ACC112 (cell line): ENCODE data around the gene CCDC134.
A peak's percentile ranks its signal among the peaks of the same experiment; 100 is the strongest.

ENCODE experiments used
- H2AFZ ChIP-seq: fragments of 200-600 bp; sonication (generic); one replicate; pipeline ENCODE4 v1.6.0; 2017; ENCODE audit warnings: antibody characterized with exemption, low read length; ENCODE audit not compliant: unreplicated experiment
- H3K27ac ChIP-seq: fragments of 200-600 bp; sonication (generic); 2 replicates; pipeline ENCODE4 v1.5.1; 2014; ENCODE audit warnings: low read depth, mild to moderate bottlenecking, antibody characterized with exemption, low read length, moderate library complexity
- H3K27me3 ChIP-seq: fragments of 200-600 bp; sonication (generic); 2 replicates; pipeline ENCODE4 v1.6.1; 2014; ENCODE audit warnings: mild to moderate bottlenecking, antibody characterized with exemption, low read length, moderate library complexity, mixed read lengths; ENCODE audit not compliant: insufficient read depth
- H3K36me3 ChIP-seq: fragments of 200-600 bp; sonication (generic); 2 replicates; pipeline ENCODE4 v1.6.1; 2016; ENCODE audit warnings: mild to moderate bottlenecking, antibody characterized with exemption, low read length, moderate library complexity, mixed read lengths; ENCODE audit not compliant: insufficient read depth
- H3K4me1 ChIP-seq: fragments of 200-600 bp; sonication (generic); one replicate; pipeline ENCODE4 v1.6.1; 2016; ENCODE audit warnings: low read length, mixed read lengths; ENCODE audit not compliant: insufficient read depth, unreplicated experiment, control insufficient read depth
- H3K4me3 ChIP-seq: fragments of 200-600 bp; sonication (generic); 2 replicates; pipeline ENCODE4 v1.5.1; 2014; ENCODE audit warnings: mild to moderate bottlenecking, low read depth, low read length
- H3K79me2 ChIP-seq: fragments of 200-600 bp; sonication (generic); one replicate; pipeline ENCODE4 v1.6.0; 2016; ENCODE audit warnings: low read length; ENCODE audit not compliant: control insufficient read depth, unreplicated experiment, insufficient read depth

The CCDC134 gene

DNA sequence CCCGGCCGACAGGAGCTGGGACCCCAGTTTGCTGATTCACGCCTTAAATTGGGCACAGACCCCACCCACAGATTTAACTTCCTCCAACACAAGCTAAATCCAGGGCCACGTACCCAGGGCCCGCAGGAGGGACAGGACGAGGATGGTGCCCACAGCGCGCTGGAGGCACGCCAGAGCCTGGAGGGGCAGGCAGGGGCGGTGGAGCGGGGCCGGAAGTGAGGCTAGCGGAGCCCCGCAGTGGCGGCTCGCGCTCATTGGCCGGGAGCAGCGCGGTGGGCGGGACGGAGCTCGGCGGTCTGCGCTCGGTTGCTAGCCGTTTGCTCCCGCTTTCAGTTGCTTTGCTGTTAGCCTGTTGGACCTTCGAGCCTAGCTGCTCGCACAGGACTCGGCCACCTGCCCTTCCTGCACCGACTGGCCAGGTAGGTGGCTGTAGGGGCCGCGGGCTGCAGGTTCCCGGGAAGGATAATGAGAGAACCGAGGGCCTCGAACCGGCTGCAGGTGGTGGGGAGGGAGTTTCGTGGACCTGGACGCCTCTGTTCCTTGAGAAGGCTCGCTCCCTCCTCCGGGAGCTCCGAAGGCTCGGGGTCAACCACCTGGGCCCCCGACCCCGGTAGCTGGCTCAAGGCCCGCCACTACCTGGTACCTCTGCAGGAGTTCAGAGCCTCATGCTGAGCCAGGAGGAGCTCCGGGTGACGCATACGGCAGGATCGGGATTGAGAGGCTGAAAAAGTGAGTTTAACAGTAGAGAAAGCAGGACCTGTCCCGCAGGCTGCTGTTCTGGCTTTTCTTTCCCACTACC lies at the start of gene CCDC134:
CCDC134 (plus strand) TSS at position 332 of the 799 bp plus-strand sequence. CDS start 8,212 bp downstream, outside the sequence.
- Histone ChIP-seq H3K79me2 (peaks cover 5% of the 10 kb centered on the region), H3K27ac (peak within 1 kb of the TSS; percentile 48), H2AFZ (peak within 1 kb of the TSS; percentile 100), H3K4me1 (peaks cover 13% of the 10 kb centered on the region), H3K36me3 (no peaks in the 10 kb centered on the region), H3K4me3 (peak within 1 kb of the TSS; percentile 94), H3K27me3 (no peaks in the 10 kb centered on the region)

DNA sequence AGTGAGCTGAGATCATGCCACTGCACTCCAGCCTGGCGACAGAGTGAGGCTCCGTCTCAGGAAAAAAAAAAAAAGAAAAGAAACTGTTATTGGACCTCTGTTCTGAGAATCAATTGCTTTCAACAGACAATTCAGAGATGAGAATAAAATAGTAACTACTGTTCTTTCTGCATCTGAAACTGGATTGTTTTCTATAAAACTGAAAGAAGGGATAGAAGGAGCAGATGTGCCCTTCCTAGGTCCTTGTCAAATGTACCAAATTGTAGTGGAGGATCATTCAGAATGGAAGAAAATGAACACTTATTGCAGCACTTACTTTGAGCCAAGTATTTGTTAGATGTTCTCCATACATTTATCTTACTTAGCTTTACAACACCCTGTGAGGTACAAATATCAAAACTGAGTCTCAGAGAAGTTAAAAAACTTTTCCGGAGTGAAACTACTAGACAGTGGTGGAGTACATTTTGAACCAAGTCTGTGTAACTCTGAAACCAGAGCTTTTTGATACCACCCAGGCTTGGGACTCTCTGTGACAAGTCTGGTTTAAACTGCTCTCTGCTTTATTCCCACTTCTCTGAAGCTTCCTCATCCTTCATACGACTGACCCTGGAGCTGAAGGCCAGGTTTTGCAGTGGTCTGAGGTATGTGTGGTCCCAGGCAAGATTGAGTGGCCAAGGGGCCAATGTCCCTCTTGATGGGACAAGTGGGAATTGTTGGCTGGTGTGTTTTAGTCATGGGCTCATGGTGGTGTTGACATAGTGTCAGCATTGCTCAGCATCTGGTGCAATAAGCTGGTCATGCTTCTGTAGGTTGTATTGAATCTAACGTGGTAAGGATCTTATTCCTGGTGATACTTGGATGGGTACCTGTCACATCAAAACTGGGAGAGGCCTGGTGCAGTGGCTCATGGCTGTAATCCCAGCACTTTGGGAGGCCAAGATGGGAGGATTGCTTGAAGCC lies 48.2 kb upstream of the CCDC134 start:
- Histone ChIP-seq H3K79me2 (no peaks in the 10 kb centered on the region), H3K4me1 (no peaks in the 10 kb centered on the region), H3K27me3 (no peaks in the 10 kb centered on the region), H3K4me3 (no peak overlapping the region), H3K36me3 (no peaks in the 10 kb centered on the region), H2AFZ (no peak overlapping the region), H3K27ac (no peak overlapping the region)

DNA sequence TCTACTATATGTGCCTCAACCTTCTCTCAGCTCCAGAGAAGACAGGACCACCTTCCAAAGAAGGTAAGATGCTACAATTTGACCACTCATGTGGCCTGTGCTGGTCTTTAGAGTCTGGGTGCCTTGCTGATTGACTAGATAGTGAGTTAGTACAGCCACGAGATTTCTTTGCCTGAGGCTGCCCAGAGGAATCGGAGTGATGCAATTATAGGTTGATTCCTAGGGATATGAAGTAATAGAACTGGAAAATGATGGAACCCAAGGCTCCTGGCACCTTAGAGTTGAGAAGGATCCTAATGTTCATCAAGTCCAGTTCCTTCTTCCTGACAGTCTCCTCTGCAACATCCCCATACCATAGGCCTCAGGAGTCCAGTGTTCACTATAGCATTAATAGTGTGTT lies 46.5 kb upstream of the CCDC134 start:
- no peaks in the 10 kb centered on the region for H3K4me1 ChIP-seq
- no peak overlapping the region for H3K27ac ChIP-seq
- H2AFZ ChIP-seq, result no peak overlapping the region
- H3K4me3 ChIP-seq, result no peak overlapping the region
- H3K36me3 ChIP-seq, result no peaks in the 10 kb centered on the region
- H3K79me2 ChIP-seq, result no peaks in the 10 kb centered on the region
- no peaks in the 10 kb centered on the region for H3K27me3 ChIP-seq

DNA sequence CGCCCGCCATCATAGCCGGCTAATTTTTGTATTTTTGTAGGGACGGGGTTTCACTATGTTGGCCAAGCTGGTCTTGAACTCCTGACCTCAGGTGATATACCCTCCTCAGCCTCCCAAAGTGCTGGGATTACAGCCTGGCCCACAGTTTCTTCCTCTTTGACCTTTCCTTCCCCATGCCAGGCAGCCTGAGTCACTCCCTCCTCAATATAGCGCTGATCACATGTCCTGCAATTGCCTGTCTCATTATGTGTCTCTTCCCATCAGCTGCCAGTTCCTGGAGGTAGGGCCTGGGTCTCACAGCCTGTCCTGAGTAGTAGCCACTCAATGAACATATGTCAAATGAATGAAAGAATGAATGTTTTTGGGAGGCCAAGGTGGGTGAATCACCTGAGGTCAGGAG lies 43.0 kb upstream of the CCDC134 start:
- no peaks in the 10 kb centered on the region for H3K4me1 ChIP-seq
- H3K79me2 ChIP-seq, result no peaks in the 10 kb centered on the region
- no peak overlapping the region for H2AFZ ChIP-seq

DNA sequence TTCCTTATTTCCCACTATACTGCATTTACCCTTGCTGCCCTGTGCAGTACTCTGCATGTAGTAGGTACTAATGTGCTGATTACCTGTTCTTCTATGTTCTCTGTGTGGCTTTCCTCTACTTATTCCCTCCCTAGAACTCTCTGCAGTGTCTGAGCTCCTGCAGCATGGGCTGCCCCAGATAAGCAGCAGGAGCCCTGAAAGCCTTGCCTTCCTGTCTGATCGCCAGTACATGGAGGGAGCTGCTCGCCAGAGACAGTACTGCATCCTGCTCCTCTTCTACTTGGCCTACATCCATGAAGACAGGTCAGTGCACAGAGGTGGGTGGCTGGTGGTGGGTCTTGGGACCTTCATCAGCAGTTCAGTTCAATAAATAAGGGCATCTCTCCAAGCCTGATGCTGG lies 42.2 kb upstream of the CCDC134 start:
- no peak overlapping the region for H2AFZ ChIP-seq
- no peak overlapping the region for H3K27ac ChIP-seq
- H3K4me1 ChIP-seq, result no peaks in the 10 kb centered on the region

More for the DNA sequence above, 43.0 kb upstream of the CCDC134 start:
- Histone ChIP-seq H3K36me3 (no peaks in the 10 kb centered on the region), H3K27me3 (no peaks in the 10 kb centered on the region), H3K4me3 (no peak overlapping the region), H3K27ac (no peak overlapping the region)

DNA sequence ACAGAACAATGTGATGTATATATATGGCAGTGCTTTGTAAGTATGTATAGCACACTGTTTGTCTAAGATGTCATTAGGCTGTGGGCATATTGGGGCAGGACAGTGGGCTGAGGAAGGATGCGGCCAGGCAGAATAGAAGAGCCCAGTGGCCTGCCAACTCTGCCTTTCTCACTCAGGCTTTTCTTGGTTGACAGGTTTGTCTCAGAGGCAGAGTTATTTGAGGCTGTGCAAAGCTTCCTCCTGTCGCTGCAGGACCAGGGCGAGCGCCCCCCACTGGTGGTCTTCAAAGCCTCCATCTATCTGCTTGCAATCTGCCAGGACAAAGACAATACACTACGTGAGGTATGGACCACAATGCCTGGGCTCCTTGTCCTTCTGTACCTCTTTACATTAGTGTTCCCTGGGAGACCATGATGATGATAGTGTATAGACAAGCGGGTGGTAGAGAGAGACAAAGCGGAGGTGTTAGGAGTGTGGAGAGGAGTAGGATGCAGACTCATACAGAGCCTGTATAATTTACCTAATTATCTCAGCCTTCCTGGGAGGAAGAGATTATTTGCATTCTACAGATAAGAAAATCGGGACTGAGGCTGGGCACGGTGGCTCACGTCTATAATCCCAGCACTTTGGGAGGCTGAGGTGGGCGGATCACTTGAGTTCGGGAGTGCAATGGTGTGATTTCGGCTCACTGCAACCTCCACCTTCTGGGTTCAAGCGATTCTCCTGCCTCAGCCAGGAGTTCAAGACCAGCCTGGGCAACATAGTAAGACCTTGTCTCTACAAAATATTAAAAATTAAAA lies 37.3 kb upstream of the CCDC134 start:
- Histone ChIP-seq H3K4me1 (no peaks in the 10 kb centered on the region), H2AFZ (no peak overlapping the region), H3K27ac (no peak overlapping the region), H3K4me3 (no peak overlapping the region), H3K79me2 (no peaks in the 10 kb centered on the region), H3K27me3 (no peaks in the 10 kb centered on the region), H3K36me3 (no peaks in the 10 kb centered on the region)

More for the DNA sequence above, 42.2 kb upstream of the CCDC134 start:
- H3K79me2 ChIP-seq, result no peaks in the 10 kb centered on the region
- H3K36me3 ChIP-seq, result no peaks in the 10 kb centered on the region
- H3K4me3 ChIP-seq, result no peak overlapping the region
- no peaks in the 10 kb centered on the region for H3K27me3 ChIP-seq

DNA sequence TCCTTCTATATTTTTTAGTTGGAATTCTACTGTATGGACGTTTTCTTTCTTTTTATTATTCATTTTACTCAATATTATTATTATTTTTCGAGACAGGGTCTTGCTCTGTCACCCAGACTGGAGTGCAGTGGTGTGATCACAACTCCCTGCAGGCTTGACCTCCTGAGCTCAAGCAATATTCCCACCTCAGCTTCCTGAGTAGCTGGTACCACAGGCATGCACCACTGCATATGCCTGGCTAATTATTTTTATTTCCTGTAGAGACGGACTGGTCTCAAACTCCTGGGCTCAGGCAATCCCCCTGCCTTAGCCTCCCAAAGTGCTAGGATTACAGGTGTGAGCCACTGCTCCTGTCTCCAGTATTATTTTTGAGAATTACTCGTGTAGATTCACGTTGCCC lies 34.0 kb upstream of the CCDC134 start:
- no peak overlapping the region for H3K27ac ChIP-seq
- no peaks in the 10 kb centered on the region for H3K4me1 ChIP-seq
- no peak overlapping the region for H3K4me3 ChIP-seq
- no peak overlapping the region for H2AFZ ChIP-seq
- no peaks in the 10 kb centered on the region for H3K27me3 ChIP-seq
- H3K36me3 ChIP-seq, result no peaks in the 10 kb centered on the region
- H3K79me2 ChIP-seq, result no peaks in the 10 kb centered on the region

DNA sequence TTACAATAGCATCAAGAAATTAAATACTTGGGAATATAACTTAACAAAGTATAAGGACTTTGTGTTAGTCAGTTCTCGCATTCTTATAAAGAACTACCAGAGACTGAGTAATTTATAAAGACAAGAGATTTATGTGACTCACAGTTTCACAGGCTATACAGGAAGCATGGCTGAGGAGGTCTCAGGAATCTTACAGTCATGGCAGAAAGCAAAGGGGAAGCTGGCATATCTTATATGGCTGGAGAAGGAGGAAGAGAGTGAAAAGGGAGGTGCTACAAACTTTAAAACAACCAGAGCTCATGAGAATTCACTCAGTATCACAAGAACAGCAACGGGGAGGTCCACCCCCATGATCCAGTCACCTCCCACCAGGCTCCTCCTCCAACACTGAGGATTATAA lies 32.0 kb upstream of the CCDC134 start:
- Histone ChIP-seq H3K79me2 (no peaks in the 10 kb centered on the region), H3K36me3 (no peaks in the 10 kb centered on the region), H3K27ac (peak overlapping the region; percentile 7), H3K4me3 (no peak overlapping the region), H2AFZ (peak overlapping the region; percentile 75), H3K27me3 (no peaks in the 10 kb centered on the region), H3K4me1 (peaks cover 6% of the 10 kb centered on the region)

DNA sequence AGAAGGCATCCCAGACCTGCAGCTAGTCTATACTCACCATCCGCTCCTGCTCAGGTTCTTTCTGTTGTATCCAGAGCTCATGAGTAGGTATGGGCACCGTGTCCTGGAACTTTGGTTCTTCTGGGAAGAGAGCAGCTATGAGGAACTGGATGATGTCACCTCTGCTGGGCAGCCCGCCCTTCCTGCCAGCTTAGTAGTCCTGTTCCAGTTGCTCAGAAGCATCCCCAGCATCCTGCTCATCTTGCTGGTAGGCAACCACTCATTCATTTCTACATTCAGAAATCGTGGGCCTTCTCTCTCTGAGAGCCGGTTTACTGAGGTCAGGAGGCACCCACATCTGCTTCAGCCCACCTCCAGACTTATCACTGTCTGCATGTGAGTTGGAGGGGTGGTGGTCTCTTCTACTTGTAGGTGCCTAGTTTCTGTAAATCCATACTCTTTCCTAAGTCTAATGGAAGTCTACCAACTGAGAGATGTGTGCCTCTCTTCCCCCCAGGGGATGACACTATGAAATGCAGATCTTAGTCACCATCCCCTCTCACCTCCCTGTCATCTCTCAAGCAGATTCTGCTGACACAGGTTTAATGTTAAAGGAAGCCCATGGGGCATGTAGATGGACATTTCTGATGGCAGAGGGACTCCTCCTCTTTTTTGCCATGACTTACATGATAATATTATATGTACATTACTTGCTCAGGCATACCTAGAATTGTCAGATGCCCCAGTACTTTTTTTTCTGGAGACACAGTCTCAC lies 29.6 kb upstream of the CCDC134 start:
- Histone ChIP-seq H3K79me2 (no peaks in the 10 kb centered on the region), H3K27me3 (no peaks in the 10 kb centered on the region), H3K4me3 (no peak overlapping the region), H3K36me3 (no peaks in the 10 kb centered on the region), H2AFZ (no peak overlapping the region), H3K4me1 (peaks cover 6% of the 10 kb centered on the region), H3K27ac (no peak overlapping the region)

DNA sequence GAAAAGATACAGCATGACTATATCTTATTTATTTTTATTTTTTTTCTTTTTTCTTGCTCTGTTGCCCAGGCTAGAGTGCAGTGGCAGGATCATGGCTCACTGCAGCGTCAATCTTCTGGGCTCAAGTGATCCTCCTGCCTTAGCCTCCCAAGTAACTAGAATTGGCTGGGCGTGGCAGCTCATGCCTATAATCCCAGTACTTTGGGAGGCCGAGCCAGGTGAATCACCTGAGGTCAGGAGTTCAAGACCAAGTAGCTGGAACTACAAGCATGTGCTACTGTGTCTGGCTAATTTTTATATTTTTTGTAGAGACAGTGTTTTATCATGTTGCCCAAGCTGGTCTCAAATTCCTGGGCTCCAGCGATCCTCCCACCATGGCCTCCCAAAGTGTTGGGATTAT lies 28.3 kb upstream of the CCDC134 start:
- Histone ChIP-seq H3K27me3 (no peaks in the 10 kb centered on the region), H3K4me3 (no peak overlapping the region), H3K27ac (no peak overlapping the region), H3K79me2 (no peaks in the 10 kb centered on the region), H3K36me3 (no peaks in the 10 kb centered on the region), H3K4me1 (peaks cover 6% of the 10 kb centered on the region), H2AFZ (no peak overlapping the region)
